NB4 (cell line): ENCODE measurements around the gene FOXA2.

ENCODE experiments used
- POLR2A ChIP-seq: IDR thresholded peaks from 2 replicates; pipeline ENCODE4 v1.6.1; 2011; ENCODE audit warnings: mild to moderate bottlenecking; ENCODE audit not compliant: insufficient read length; ENCODE audit errors: extremely low read depth
- TF ChIP-seq, protein P1 (sequence below): IDR thresholded peaks from one replicate; pipeline ENCODE4 v1.5.1; 2012; ENCODE audit warnings: low read depth, low read length

DNA sequence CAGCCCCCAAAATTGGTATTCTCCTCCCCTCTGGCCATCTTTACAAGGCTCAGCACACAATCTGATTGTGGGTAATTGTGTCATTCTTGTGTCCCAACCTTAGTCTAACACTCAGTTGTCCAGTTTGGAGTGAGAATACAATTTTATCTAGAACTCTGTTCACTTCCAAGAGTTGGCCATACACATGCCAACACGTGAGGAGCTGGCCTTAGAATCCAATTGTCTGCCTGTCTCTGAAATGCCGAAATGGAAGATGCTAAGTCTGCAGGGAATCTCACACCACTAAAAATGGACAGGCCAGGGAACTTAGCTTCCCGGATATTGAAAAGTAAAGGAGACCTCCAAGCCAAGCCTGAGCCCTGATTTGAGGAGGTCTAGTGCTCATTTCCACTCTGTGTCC lies 12.3 kb downstream of the FOXA2 start:
- TF ChIP-seq, protein P1, sequence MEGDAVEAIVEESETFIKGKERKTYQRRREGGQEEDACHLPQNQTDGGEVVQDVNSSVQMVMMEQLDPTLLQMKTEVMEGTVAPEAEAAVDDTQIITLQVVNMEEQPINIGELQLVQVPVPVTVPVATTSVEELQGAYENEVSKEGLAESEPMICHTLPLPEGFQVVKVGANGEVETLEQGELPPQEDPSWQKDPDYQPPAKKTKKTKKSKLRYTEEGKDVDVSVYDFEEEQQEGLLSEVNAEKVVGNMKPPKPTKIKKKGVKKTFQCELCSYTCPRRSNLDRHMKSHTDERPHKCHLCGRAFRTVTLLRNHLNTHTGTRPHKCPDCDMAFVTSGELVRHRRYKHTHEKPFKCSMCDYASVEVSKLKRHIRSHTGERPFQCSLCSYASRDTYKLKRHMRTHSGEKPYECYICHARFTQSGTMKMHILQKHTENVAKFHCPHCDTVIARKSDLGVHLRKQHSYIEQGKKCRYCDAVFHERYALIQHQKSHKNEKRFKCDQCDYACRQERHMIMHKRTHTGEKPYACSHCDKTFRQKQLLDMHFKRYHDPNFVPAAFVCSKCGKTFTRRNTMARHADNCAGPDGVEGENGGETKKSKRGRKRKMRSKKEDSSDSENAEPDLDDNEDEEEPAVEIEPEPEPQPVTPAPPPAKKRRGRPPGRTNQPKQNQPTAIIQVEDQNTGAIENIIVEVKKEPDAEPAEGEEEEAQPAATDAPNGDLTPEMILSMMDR, result no peak
- no peak for TF ChIP-seq POLR2A
